HL-60/S4 treated with retinoic acid at 250 ng/mL for 4 days and 3 days (cell line): ENCODE measurements around the gene IL12RB2.
"Not testable (repeated sequence)": the region's sequence is repeated elsewhere in the genome, so short reads cannot be mapped to it uniquely, and the experiment has no call there.

Source experiments
- in situ Hi-C: fragments of 300-500 bp; cut with MboI; formaldehyde crosslinking; loops from 2 replicates; pipeline ENCODE4 v1.7.0; 2022; ENCODE audit warnings: low sequenced_read_pairs

IL12RB2 gene

GRCh38 chr1:67393737-67394136 is 86.1 kb downstream of the IL12RB2 start:
- in situ Hi-C loops: no loop called here

GRCh38 chr1:67394548-67394947 is 86.9 kb downstream of the IL12RB2 start:
- in situ Hi-C loops: no loop called here

GRCh38 chr1:67399199-67399993 is 91.7 kb downstream of the IL12RB2 start:
- in situ Hi-C loops: no loop called here

GRCh38 chr1:67400029-67400786 is 92.5 kb downstream of the IL12RB2 start:
- in situ Hi-C loops: not testable (repeated sequence)

GRCh38 chr1:67401443-67401842 is 93.8 kb downstream of the IL12RB2 start:
- in situ Hi-C loops: no loop called here

- in situ Hi-C loops: no loop called here
Observed at GRCh38 chr1:67404212-67404620, 96.5 kb downstream of the IL12RB2 start.

GRCh38 chr1:67405473-67406245 is 98.0 kb downstream of the IL12RB2 start:
- in situ Hi-C loops: no loop called here

- in situ Hi-C loops: no loop called here
Observed at GRCh38 chr1:67407498-67407897, 99.8 kb downstream of the IL12RB2 start.

- in situ Hi-C loops: no loop called here
Observed at GRCh38 chr1:67408148-67408547, 100.5 kb downstream of the IL12RB2 start.

GRCh38 chr1:67413101-67413500 is 105.4 kb downstream of the IL12RB2 start:
- in situ Hi-C loops: not testable (repeated sequence)

GRCh38 chr1:67414574-67414973 is 106.9 kb downstream of the IL12RB2 start:
- in situ Hi-C loops: no loop called here

GRCh38 chr1:67415041-67415440 is 107.4 kb downstream of the IL12RB2 start:
- in situ Hi-C loops: no loop called here

- in situ Hi-C loops: not testable (repeated sequence)
Observed at GRCh38 chr1:67417733-67418132, 110.1 kb downstream of the IL12RB2 start.

GRCh38 chr1:67418839-67419586 is 111.3 kb downstream of the IL12RB2 start:
- in situ Hi-C loops: no loop called here

- in situ Hi-C loops: no loop called here
Observed at GRCh38 chr1:67420835-67421492, 113.3 kb downstream of the IL12RB2 start.

GRCh38 chr1:67427465-67427864 is 119.8 kb downstream of the IL12RB2 start:
- in situ Hi-C loops: no loop called here

- in situ Hi-C loops: no loop called here
Observed at GRCh38 chr1:67427947-67428346, 120.3 kb downstream of the IL12RB2 start.

- in situ Hi-C loops: no loop called here
Observed at GRCh38 chr1:67429011-67429527, 121.4 kb downstream of the IL12RB2 start.

GRCh38 chr1:67429528-67430357 is 122.1 kb downstream of the IL12RB2 start:
- in situ Hi-C loops: no loop called here
